GM19240 (cell line): ENCODE results near the gene ZNG1F.
"Not testable (repeated sequence)": the region's sequence is repeated elsewhere in the genome, so short reads cannot be mapped to it uniquely, and the experiment has no call there.

ENCODE experiments used
- DNase-seq: peaks from one replicate; pipeline ENCODE4 v3.0.0; 2011; ENCODE audit warnings: low spot score; ENCODE audit not compliant: insufficient read length

Gene ZNG1F

DNA sequence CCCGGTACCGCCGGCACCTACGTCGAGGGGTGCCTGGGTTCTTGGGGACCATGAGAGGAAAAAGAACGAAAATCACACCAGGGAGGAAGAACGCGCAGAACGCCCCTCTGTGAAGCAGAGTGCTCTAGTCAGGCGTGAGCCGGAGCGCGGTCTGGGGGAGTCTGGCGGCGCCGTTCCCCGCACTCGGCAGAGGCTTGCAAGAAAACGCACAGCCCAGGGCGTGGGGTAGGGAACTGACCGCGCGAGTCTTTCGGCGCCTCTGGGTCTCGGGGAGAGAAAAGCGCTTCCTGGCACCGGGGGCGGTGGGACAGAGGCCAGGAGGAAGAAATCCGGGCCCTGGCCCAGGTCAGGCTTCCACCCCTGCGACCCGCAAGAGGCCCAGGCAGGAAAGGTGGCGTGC is 65.3 kb downstream of the ZNG1F start:
- not testable (repeated sequence) for DNase-seq

DNA sequence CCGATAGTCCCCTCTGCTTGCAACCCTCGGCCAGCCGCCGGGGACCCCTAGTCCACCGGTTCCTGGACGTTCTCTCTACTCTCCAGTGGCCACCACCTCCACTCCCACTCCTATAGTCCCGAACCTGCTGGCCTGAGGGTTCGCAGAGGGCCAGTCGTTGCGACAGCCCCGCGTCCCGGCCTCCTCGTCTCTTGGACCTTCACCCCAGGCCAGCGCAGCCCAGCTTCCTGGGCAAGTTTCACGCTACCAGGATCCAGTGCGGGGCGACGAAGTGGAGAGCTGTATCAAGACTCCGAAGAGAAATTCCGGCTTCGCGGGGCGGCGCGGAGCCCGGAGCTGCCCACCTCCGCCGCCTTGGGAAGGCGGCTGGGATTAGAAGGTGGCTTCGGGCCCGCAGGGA is 65.7 kb downstream of the ZNG1F start:
- not testable (repeated sequence) for DNase-seq

DNA sequence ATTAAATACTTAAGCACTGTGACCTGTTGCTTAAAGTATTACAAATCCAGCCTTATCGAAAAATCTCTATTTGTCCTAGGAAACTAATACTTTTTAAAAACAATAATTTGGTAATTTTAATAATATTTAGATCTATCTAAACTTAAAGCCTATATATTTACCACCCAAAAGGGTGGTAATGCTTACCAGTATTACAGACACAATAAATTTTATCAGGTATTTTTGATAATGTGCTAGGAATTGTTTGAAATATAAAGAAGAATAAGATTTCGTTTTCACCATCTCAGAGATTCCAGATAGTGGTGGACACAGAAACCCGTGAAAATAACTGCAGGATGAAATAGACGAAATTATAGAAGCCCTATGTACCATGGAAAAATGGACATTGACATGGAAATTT is 68.4 kb downstream of the ZNG1F start:
- not testable (repeated sequence) for DNase-seq

DNA sequence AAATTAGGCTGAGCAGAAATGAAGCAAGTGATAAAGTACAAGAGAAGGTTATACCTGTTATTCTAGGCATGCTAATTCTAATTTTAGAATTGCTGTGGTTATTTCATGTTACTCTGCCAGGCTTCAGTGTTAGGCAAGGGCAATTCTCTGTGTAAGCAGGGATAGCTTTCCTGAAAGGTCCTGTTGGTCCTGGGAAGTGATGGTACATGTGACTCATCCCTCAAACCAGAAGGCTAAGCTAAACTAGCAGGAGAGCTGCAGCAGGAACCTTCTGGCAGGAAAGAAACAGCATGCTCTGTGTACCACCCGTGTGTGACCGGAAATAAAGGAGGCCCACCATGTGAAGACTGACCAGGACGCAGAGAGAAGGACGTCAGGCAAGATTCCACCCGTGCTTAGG is 69.4 kb downstream of the ZNG1F start:
- DNase-seq, result not testable (repeated sequence)

DNA sequence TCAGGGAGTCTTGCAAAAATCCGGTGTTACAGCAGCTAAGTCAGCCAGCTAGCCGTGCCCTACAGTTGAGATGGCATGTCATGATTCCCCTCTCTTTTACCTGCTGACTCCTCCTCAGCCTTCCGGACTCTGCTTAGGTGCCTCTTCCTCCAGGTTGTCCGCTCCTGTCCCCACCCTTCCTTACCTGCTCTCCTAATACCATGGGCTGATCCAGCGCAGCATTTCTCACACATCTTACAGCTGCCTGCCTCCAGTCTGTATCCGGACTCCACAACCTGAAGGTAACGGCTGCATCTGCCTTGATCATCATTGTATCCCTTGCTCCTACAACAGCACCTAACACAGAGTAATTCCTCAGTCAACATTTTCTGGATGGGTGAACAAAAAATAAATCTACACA is 69.8 kb downstream of the ZNG1F start:
- not testable (repeated sequence) for DNase-seq

DNA sequence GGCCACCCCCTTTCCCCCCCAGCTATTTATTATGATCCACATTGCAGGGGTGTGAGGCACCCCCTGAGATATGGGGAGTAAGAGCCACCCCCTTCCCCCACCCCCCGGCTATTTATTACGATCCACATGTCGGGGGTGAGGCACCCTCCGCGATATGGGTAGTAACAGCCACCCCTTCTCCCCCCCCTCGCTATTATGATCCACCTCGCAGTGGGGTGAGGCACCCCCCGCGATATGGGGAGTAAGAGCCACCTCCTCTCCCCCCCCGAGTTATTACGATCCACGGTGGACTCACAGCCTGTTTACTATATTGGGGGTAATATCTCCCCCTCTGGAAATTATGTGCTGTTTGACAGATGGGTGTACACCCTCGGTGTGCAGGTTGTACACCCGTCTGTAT is 75.8 kb downstream of the ZNG1F start:
- not testable (repeated sequence) for DNase-seq

DNA sequence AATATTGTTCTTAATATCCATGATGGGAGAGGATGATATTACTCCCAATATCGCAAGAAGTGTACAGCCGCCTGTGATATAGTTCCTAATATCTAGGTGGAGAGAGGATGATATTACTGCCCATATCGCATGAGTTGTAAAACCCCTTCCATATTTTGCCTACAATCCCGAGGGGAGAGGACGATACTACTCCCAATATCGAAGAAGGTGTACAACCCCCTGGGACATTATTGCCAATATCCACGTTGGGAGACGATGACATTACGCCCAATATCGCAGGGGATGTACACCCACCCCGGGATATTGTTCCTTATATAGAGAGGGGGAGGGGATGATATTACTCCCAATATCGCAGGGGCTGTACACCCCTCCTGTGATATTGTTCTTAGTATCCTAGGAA is 77.7 kb downstream of the ZNG1F start:
- DNase-seq, result not testable (repeated sequence)

DNA sequence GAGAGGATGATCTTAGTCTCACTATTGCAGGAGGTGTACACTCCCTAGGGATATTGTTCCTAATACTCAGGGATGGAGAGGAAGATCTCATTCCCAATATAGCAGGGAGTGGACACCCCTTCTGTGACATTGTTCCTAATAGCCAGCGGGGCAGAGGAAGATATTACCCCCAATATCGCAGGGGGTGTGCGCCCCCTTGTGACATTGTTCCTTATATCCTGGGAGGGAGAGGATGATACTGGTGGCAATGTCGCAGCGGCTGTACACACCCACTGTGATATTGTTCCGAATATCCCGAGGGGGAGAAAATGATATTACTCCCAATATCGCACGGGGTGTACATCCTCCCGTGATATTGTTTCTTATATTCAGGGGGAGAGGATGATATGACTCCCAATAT is 78.2 kb downstream of the ZNG1F start:
- DNase-seq, result not testable (repeated sequence)

DNA sequence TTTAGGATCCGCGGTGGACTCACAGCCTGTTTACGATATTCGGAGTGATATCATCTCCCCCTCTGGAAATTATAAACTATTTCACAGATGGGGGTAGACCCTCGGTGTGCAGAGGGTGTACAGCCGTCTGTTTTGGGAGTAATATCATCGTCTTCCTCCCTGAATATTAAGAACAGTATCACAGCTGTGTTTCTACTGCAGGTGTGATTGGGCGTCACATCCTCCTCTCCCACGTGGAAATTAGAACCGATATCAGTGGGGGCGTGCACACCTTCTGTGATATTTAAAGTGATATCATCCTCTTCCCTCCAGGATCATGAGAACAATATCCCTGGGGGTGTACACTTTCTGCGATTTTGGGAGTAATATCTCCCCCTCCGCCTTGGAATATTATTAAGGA is 79.9 kb downstream of the ZNG1F start:
- not testable (repeated sequence) for DNase-seq

DNA sequence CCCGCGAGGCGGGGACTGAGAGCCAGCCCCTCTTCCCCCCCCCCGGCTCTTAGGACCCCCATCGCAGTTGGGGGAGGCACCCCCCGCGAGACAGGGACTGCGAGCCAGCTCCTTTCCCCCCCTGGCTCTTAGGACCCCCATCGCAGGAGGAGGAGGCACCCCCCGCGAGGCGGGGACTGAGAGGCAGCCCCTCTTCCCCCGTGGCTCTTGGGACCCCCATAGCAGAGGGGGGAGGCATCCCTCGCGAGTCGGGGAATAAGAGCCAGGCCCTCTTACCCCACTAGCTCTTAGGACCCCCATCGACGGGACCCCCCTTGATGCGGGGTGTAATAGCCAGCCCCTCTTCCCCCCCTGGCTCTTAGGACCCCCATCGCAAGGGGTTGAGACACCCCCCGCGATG is 80.3 kb downstream of the ZNG1F start:
- DNase-seq, result not testable (repeated sequence)

DNA sequence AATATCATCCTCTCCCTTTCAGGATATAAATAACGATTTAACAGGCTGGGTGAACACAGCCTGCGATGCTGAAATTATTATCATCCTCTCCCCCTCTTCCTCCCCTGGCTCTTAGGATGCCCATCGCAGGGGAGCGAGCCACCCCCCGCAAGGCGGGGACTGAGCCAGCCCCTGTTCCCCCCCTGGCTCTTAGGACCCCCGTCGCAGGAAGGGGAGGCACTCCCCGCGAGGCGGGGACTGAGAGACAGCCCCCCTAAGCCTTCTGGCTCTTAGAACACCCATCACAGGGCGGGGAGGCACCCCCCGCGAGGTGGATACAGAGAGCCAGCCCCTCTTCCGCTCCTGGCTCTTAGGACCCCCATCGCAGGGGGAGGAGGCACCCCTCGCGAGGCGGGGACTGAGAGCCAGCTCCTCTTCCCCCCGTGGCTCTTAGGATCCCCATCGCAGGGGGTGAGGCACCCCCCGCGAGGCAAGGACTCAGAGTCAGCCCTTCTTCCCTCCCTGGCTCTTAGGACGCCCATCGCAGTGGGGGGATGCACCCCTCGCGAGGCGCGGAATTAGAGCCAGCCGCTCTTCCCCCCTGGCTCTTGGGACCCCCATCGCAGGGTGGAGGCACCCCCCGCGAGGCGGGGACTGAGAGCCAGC is 82.5 kb downstream of the ZNG1F start:
- not testable (repeated sequence) for DNase-seq

DNA sequence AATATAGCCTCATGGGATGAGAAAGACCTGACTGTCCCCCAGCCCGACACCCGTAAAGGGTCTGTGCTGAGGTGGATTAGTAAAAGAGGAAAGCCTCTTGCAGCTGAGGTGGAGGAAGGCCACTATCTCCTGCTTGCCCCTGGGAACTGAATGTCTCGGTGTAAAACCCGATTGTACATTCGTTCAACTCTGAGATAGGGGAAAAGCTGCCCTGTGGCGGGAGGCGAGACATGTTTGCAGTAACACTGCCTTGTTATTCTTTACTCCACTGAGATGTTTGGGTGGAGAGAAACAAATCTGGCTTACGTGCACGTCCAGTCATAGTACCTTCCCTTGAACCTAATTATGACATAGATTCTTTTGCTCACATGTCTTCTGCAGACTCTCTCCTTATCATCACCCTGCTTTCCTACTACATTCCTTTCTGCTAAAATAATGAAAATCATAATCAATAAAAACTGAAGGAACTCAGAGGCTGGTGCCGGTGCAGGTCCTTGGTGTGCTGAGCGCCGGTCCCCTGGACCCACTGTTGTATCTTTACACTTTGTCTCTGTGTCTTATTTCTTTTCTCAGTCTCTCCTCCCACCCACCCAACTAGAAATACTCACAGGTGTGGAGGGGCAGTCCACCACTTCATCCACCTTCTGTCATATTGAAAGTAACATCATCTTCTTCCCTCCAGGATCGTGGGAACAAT is 83.4 kb downstream of the ZNG1F start:
- DNase-seq, result not testable (repeated sequence)

DNA sequence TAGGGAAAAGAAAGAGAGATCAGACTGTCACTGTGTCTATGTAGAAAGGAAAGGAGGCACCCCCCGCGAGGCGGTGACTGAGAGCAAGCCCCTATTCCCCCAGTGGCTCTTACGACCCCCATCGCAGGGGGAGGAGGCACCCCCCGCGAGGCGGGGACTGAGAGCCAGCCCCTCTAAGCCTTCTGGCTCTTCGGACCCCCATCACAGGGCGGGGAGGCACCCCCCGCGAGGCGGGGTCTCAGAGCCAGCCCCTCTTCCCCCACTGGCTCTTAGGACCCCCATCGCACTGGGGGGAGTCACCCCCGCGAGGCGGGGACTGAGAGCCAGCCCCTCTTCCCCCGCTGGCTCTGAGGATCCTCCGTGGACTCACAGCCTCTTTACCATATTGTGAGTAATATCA is 84.6 kb downstream of the ZNG1F start:
- DNase-seq, result not testable (repeated sequence)

DNA sequence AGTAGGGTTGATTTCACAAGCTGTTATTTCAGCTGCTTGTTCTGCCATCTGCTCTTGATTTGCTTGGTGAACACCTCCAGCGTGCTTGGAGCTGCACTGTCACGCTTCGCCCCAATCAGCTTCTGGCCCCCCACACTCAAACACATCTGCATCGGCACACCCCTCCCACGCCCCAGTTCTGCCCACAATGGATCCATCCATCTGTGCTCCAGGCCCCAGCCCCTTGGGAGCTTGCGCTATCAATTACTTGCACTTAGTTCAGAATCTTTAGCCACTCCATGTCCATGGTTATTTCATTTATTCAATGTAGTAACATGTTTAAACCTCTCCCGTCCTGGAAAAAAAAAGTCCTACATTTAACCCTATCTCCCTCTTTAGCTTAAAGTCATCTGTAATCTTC is 88.6 kb downstream of the ZNG1F start:
- not testable (repeated sequence) for DNase-seq

DNA sequence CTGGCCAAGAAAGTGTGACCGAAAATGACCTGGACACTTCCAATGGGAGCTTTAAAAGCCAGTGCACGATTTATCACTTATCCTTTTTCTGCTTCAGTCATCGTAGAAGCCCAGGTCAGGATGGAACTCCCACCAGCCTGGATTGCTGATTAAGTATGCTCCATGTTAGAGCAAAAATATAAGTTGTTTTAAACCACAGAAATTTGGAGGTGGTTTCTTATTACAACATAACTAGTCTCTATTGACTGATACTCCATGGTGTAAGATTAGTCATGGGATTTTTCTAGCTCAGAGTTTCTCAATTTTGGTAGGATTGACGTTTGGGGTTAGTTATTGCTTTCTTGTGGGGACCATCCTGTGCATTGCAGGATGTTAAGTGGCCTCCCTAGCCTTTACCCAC is 90.4 kb downstream of the ZNG1F start:
- DNase-seq, result not testable (repeated sequence)

DNA sequence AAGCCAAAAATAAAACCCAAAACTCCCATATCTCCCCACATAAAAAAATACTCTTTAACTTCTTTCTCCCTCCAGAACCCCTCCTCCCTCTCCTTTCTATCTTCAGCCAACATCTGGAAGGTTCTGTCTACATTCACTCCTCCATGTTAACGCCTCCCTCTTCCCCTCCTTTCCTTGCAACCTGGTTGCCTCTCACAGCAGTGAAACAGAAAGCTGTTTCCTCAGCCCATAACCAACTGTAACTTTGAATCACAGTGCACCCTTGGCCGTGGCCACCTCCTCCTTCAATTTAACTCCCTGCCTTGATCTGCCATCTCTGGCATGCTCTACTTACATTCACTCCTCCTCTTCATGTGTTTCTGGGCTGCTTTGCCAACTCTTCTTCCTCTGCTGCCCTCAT is 94.1 kb downstream of the ZNG1F start:
- DNase-seq, result not testable (repeated sequence)

DNA sequence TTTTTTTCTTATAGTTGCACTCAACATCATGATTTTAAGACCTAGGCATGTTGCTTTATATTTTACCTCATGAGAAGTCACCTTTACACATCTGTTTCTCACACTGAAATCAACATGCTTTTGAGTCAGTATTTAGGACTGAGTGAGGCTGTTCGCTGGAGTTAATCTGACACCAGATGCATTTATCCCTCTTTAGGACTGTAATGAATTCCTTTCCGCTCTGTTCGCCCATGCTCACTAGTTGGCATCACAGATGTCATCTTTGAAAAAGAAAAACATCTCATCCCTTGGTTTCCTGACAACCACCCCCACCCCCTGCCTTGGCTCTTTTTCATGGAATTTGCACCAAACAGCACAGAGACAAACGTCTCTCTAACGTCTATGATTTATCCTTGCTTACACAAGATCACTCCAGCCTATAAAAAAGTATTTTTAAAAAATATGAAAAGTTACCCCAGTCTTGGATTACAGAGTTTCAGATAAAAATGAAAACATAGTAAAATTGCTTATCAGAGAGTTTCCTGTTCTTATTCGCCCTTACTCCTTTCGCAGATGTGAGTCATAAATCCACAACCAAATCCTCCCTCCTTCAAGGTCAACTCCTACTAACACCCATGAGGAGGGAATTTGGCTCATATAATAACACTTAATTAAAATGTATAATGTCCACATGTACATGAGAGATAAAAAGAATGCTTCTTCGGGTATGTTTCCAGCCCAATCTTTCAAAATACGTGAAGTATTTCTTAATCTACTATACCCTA is 94.9 kb downstream of the ZNG1F start:
- DNase-seq, result not testable (repeated sequence)

DNA sequence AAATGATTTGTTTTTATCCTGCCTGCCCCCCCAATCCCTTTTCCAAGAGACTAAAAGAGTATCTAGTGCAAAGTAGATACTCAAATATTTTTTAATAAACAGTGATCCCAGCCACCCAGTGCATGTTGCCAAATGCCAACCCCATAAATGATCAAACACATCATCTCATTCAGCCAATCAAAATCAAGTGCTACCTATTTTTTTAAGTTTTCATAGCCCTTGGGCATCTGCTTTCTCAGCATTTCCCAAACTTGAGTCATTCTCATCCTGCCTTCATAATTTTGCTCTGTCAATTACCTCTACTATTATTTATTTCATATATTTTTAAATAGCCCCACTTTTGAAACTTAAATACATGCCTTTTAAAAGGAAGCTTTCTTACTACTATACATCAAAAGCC is 98.2 kb downstream of the ZNG1F start:
- not testable (repeated sequence) for DNase-seq

DNA sequence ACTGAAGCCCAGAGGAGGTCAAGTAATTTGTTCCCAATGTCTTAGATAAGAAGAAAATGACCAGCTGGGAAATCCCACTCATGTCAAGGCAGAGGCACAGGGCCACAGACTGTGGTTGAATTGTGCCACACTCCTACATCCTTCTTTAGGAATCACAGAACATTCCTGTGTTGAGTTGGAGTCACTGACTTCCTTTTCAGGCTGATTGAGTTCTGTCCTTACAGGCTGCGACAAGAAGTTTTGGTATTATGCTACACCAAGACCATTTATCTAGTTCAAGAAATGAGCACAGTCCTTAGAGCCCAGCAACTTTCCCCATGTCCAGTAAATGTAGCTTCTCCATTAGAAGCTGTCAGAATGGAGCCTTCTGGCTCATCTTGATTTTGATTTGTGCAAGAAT is 98.7 kb downstream of the ZNG1F start:
- not testable (repeated sequence) for DNase-seq

DNA sequence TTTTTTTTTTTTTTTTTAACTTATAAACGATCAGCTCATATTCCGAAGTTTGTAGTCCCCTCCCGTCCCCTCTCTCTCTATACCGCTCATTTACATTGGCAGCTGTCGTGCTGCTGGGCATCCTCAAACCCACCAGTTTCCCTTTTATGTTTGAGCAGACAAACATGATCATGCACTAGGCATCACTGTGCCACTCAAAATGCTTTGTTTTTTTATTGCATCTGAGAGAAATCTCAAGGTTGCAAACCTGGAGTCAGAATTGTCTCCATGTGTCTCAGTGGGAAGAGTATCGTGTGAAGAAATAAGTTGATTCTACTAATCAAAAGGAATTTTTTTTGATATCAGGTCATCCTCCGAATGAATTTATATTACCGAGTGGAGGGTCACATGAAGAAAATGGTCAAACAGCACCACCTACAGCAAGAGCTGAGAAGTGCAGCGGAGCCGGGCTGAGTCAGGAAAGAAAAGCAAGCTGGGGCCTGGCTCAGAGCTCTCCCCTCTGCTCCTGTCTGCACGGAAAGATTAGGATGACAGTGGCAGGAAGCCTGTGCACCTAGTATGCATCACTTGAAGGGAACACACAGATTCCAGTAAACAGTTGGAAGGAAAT is 100.6 kb downstream of the ZNG1F start:
- not testable (repeated sequence) for DNase-seq

DNA sequence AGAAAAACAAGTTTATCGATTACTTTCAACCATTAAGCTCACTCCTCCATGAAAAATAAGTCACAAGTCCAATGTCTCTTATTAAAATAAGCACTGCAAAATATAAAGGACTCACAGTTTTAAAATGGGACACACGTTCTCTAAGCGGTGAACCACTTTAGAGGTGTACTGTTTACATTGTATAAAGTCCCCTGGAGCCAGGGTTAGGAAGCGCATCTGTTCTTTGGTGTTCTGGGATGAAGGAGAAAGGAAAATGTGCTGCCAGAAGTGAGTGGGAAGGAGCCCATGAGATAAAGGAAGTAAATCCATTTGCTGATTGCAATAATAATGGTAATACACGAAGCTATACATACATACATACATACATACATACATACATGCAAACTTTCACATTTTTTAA is 101.2 kb downstream of the ZNG1F start:
- DNase-seq, result not testable (repeated sequence)
